Skin epidermis (tissue), 12 donors: ENCODE results near the gene FRYL.
"Not testable (repeated sequence)": the region's sequence is repeated elsewhere in the genome, so short reads cannot be mapped to it uniquely, and the experiment has no call there.

Experiments
- H3K27ac ChIP-seq, 21 experiments: fragments of 200-600 bp; sonication (generic) in 11 of 21; one replicate each; pipeline ENCODE4 v1.5.0; 2020; ENCODE audit warnings: mild to moderate bottlenecking in 3 of 21, inconsistent platforms in 2 of 21, moderate library complexity in 2 of 21
- H3K4me3 ChIP-seq, 7 experiments: fragments of 200-600 bp; sonication (generic) in 2 of 7; one replicate each; pipeline ENCODE4 v1.5.0; 2020; ENCODE audit warnings: inconsistent platforms in 2 of 7, mild to moderate bottlenecking in 2 of 7, moderate library complexity in 1 of 7

FRYL gene

GRCh38 chr4:48708610-48709009 lies 71.5 kb downstream of the FRYL start:
- Histone ChIP-seq H3K4me3 (no peak overlapping the region), H3K27ac (no peak overlapping the region)

GRCh38 chr4:48706736-48707135 lies 73.3 kb downstream of the FRYL start:
- Histone ChIP-seq H3K4me3 (no peak overlapping the region), H3K27ac (no peak overlapping the region)

GRCh38 chr4:48705609-48706008 lies 74.5 kb downstream of the FRYL start:
- Histone ChIP-seq H3K27ac (no peak overlapping the region), H3K4me3 (no peak overlapping the region)

- no peak overlapping the region for H3K27ac ChIP-seq
- H3K4me3 ChIP-seq = no peak overlapping the region
Observed at GRCh38 chr4:48704091-48704802, 75.8 kb downstream of the FRYL start.

- no peak overlapping the region for H3K4me3 ChIP-seq
- H3K27ac ChIP-seq = peak overlapping the region in 6 of 21 experiments; percentile 0 to 63 (median 53)
Observed at GRCh38 chr4:48699475-48699874, 80.6 kb downstream of the FRYL start.

- no peak overlapping the region for H3K4me3 ChIP-seq
- H3K27ac ChIP-seq = peak overlapping the region in 9 of 21 experiments; percentile 2 to 55 (median 46)
Observed at GRCh38 chr4:48698029-48698971, 81.8 kb downstream of the FRYL start.

- H3K27ac ChIP-seq = peak overlapping the region in 5 of 21 experiments; percentile 2 to 55 (median 46)
Observed at GRCh38 chr4:48697516-48697915, 82.6 kb downstream of the FRYL start.

GRCh38 chr4:48694824-48695223 lies 85.3 kb downstream of the FRYL start:
- no peak overlapping the region for H3K27ac ChIP-seq
- no peak overlapping the region for H3K4me3 ChIP-seq

More at GRCh38 chr4:48697516-48697915, 82.6 kb downstream of the FRYL start:
- H3K4me3 ChIP-seq = not testable (repeated sequence)

GRCh38 chr4:48693856-48694574 lies 86.1 kb downstream of the FRYL start:
- H3K27ac ChIP-seq = no peak overlapping the region

GRCh38 chr4:48692897-48693296 lies 87.2 kb downstream of the FRYL start:
- Histone ChIP-seq H3K27ac (no peak overlapping the region), H3K4me3 (no peak overlapping the region)

More at GRCh38 chr4:48693856-48694574, 86.1 kb downstream of the FRYL start:
- no peak overlapping the region for H3K4me3 ChIP-seq

GRCh38 chr4:48692044-48692443 lies 88.0 kb downstream of the FRYL start:
- Histone ChIP-seq H3K4me3 (no peak overlapping the region), H3K27ac (no peak overlapping the region)

GRCh38 chr4:48688953-48689352 lies 91.1 kb downstream of the FRYL start:
- Histone ChIP-seq H3K27ac (no peak overlapping the region), H3K4me3 (no peak overlapping the region)

GRCh38 chr4:48687313-48688051 lies 92.6 kb downstream of the FRYL start:
- Histone ChIP-seq H3K4me3 (no peak overlapping the region), H3K27ac (no peak overlapping the region)

- Histone ChIP-seq H3K4me3 (no peak overlapping the region), H3K27ac (no peak overlapping the region)
Observed at GRCh38 chr4:48686369-48686768, 93.7 kb downstream of the FRYL start.

GRCh38 chr4:48683784-48684666 lies 96.1 kb downstream of the FRYL start:
- Histone ChIP-seq H3K27ac (no peak overlapping the region), H3K4me3 (no peak overlapping the region)

GRCh38 chr4:48682870-48683269 lies 97.2 kb downstream of the FRYL start:
- H3K4me3 ChIP-seq = not testable (repeated sequence)

GRCh38 chr4:48681856-48682255 lies 98.2 kb downstream of the FRYL start:
- H3K4me3 ChIP-seq = no peak overlapping the region
- H3K27ac ChIP-seq = no peak overlapping the region

More at GRCh38 chr4:48682870-48683269, 97.2 kb downstream of the FRYL start:
- H3K27ac ChIP-seq = not testable (repeated sequence)

- Histone ChIP-seq H3K27ac (no peak overlapping the region), H3K4me3 (no peak overlapping the region)
Observed at GRCh38 chr4:48680848-48681568, 99.1 kb downstream of the FRYL start.
